Kidney epithelial cell (primary cell): ENCODE measurements around the gene SRPK2. TPM values are rescaled to one million over a fixed set of nuclear protein-coding genes. Genes with fewer than 3 reads are reported as not detected.

Experiments
- DNase-seq: peaks from one replicate; pipeline ENCODE4 v3.0.0-alpha.2; 2010; ENCODE audit warnings: low read depth
- H3K27me3 ChIP-seq: 2 replicates; pipeline ENCODE4 v1.6.0; 2011; ENCODE audit warnings: low read length; ENCODE audit not compliant: control insufficient read depth, insufficient read depth
- H3K36me3 ChIP-seq: 2 replicates; pipeline ENCODE4 v1.5.1; 2011; ENCODE audit warnings: low read length; ENCODE audit not compliant: control insufficient read depth, insufficient read depth
- H3K4me3 ChIP-seq: 2 replicates; pipeline ENCODE4 v1.5.1; 2011; ENCODE audit warnings: low read depth, mild to moderate bottlenecking, control low read depth, low read length
- total RNA-seq: library from RNA; depleted of rRNA; stranded (reverse); fragments of >200 nt; gene quantifications from 2 replicates; pipeline ENCODE4 v1.2.3, GENCODE V29; 2015
- TF ChIP-seq, protein P1 (sequence below): IDR thresholded peaks from 2 replicates; pipeline ENCODE4 v1.5.1; 2011; ENCODE audit warnings: mild to moderate bottlenecking, moderate library complexity, low read length, control low read depth, inconsistent platforms; ENCODE audit not compliant: insufficient read depth, poor library complexity, severe bottlenecking

Gene SRPK2
- total RNA-seq, 1 donor from 2014 or later: 33.9 TPM

DNA sequence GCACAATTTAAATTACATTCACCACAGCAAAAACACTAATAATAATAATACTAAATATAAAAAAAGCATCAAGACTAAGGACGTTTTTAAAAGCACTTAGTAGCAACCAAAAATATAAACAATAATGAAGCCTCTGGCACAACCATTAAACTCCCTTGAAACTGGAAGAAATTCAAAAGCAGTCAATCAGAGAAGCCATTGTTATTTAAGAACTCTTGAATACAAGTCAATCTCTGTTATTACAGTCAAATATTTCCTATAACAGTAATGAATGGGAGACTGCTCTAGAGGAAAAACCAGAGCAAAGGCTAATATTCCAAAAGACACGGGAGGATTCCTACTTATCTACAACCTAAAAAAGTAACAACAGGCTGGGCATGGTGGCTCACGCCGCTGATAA, 210.5 kb downstream of the SRPK2 start:
- Histone ChIP-seq H3K27me3 (no peaks in the 10 kb centered on the region), H3K36me3 (no peaks in the 10 kb centered on the region), H3K4me3 (no peak overlapping the region)
- TF ChIP-seq, protein P1, sequence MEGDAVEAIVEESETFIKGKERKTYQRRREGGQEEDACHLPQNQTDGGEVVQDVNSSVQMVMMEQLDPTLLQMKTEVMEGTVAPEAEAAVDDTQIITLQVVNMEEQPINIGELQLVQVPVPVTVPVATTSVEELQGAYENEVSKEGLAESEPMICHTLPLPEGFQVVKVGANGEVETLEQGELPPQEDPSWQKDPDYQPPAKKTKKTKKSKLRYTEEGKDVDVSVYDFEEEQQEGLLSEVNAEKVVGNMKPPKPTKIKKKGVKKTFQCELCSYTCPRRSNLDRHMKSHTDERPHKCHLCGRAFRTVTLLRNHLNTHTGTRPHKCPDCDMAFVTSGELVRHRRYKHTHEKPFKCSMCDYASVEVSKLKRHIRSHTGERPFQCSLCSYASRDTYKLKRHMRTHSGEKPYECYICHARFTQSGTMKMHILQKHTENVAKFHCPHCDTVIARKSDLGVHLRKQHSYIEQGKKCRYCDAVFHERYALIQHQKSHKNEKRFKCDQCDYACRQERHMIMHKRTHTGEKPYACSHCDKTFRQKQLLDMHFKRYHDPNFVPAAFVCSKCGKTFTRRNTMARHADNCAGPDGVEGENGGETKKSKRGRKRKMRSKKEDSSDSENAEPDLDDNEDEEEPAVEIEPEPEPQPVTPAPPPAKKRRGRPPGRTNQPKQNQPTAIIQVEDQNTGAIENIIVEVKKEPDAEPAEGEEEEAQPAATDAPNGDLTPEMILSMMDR: no peak
- no peak for DNase-seq

- no peak overlapping the region for H3K4me3 ChIP-seq
- no peak for DNase-seq
- TF ChIP-seq, protein P1: no peak
- no peaks in the 10 kb centered on the region for H3K27me3 ChIP-seq
- no peaks in the 10 kb centered on the region for H3K36me3 ChIP-seq
Measured at GRCh38 chr7:105177026-105177425, 211.7 kb downstream of the SRPK2 start.

GRCh38 chr7:105173586-105173985, 215.1 kb downstream of the SRPK2 start:
- no peak for DNase-seq
- Histone ChIP-seq H3K4me3 (no peak overlapping the region), H3K27me3 (no peaks in the 10 kb centered on the region), H3K36me3 (no peaks in the 10 kb centered on the region)
- TF ChIP-seq, protein P1: no peak

- DNase-seq: no peak
- H3K4me3 ChIP-seq: no peak overlapping the region
Measured at GRCh38 chr7:105164751-105165150, 224.0 kb downstream of the SRPK2 start.

DNA sequence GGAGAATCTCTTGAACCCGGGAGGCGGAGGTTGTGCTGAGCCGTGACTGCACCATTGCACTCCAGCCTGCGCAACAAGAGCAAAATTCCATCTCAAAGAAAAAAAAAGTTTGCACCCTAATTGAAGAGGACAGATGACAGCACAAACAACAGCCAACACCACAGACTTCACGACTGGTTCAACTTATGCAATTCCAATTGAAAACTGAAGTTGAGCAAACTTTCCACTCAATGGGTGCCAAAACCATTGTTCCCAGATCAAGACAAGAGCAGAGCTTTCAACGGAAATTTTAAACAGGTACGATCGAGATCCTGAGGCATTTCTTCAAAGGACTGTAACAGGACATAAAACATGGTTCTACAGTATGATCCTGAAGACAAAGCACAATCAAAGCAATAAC, 225.0 kb downstream of the SRPK2 start:
- no peak for DNase-seq
- no peaks in the 10 kb centered on the region for H3K27me3 ChIP-seq
- TF ChIP-seq, protein P1: no peak
- H3K36me3 ChIP-seq: no peaks in the 10 kb centered on the region
- H3K4me3 ChIP-seq: no peak overlapping the region

More at GRCh38 chr7:105164751-105165150, 224.0 kb downstream of the SRPK2 start:
- TF ChIP-seq, protein P1: no peak
- Histone ChIP-seq H3K27me3 (no peaks in the 10 kb centered on the region), H3K36me3 (no peaks in the 10 kb centered on the region)

DNA sequence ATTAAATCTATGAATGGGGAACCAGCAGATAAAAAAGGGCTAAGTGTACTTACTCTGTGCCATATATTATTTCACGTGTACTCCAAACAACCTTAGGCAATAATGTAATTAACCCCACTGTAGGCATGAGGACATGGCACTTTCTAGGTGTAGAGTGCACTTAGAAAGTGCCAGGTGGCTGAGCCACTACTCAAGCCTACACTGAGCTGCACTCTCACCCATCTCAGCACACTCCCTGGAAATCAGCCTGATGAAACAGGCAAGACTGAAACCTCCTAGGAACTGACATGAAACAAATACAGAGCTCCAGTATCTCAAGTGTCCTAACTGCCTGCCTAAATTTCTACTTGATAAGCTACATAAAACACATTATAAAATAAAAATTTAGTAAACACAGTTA, 227.4 kb downstream of the SRPK2 start:
- H3K4me3 ChIP-seq: no peak overlapping the region
- DNase-seq: no peak
- no peaks in the 10 kb centered on the region for H3K36me3 ChIP-seq
- H3K27me3 ChIP-seq: no peaks in the 10 kb centered on the region
- TF ChIP-seq, protein P1: no peak
